SK-N-SH (cell line): ENCODE results near the gene P2RY12. TPM values are rescaled to one million over a fixed set of nuclear protein-coding genes. Genes with fewer than 3 reads are reported as not detected.

Source experiments
- CTCF ChIA-PET: fragments of 300-600, 350-600 bp; formaldehyde crosslinking; extraction: SDS; loops from one replicate; lab custom pipeline; 2021; lab: Yijun Ruan, JAX
- POLR2A ChIA-PET: fragments of 350-600 bp; sonication (Branson Sonifier 250); formaldehyde crosslinking; extraction: SDS; loops from one replicate; lab custom pipeline; 2020; ENCODE audit warnings: antibody characterized with exemption, inconsistent platforms; lab: Yijun Ruan, JAX
- DNase-seq: peaks from one replicate; pipeline ENCODE4 v3.0.0; 2012
- H2AFZ ChIP-seq: fragments of 200-600 bp; sonication (generic); 2 replicates; pipeline ENCODE4 v1.8.1; 2016; ENCODE audit warnings: antibody characterized with exemption, mild to moderate bottlenecking, low read depth
- H3F3A ChIP-seq: fragments of 200-600 bp; sonication (generic); replicated peaks from 2 replicates; pipeline ENCODE3; 2016; ENCODE audit warnings: antibody characterized with exemption, mild to moderate bottlenecking; ENCODE audit not compliant: insufficient read depth
- H3K27ac ChIP-seq, 2 experiments: fragments of 200-500 bp in 1 of 2; fragments of 200-600 bp in 1 of 2; sonication (Bioruptor generic) in 1 of 2; sonication (generic), shearing (Covaris generic) in 1 of 2; 2 replicates each; pipeline versions ENCODE4 v1.5.1 to v1.6.1; 2014 to 2016; ENCODE audit warnings: low read depth in 2 of 2, inconsistent platforms in 1 of 2, low read length in 1 of 2, mild to moderate bottlenecking in 1 of 2, mixed read lengths in 1 of 2
- H3K27me3 ChIP-seq: fragments of 200-600 bp; sonication (generic), shearing (Covaris generic); 2 replicates; pipeline ENCODE4 v1.6.1; 2016; ENCODE audit warnings: mixed run types; ENCODE audit not compliant: insufficient read depth
- H3K36me3 ChIP-seq, 2 experiments: fragments of 200-500 bp in 1 of 2; fragments of 200-600 bp in 1 of 2; sonication (Bioruptor generic) in 1 of 2; sonication (generic) in 1 of 2; replicated peaks in 1 of 2; 2 replicates each; pipeline versions ENCODE3 to v1.5.1; 2014 to 2016; ENCODE audit warnings: low read length in 1 of 2, mild to moderate bottlenecking in 1 of 2; ENCODE audit not compliant: insufficient read depth in 2 of 2, control insufficient read depth in 1 of 2
- H3K4me1 ChIP-seq, 2 experiments: fragments of 200-500 bp in 1 of 2; fragments of 200-600 bp in 1 of 2; sonication (Bioruptor generic) in 1 of 2; sonication (generic), shearing (Covaris generic) in 1 of 2; 2 replicates each; pipeline versions ENCODE4 v1.5.1 to v1.6.1; 2014 to 2016; ENCODE audit warnings: low read depth in 1 of 2, low read length in 1 of 2, mixed run types in 1 of 2; ENCODE audit not compliant: insufficient read depth in 2 of 2, control insufficient read depth in 1 of 2
- H3K4me2 ChIP-seq: fragments of 200-600 bp; sonication (generic), shearing (Covaris generic); 2 replicates; pipeline ENCODE4 v1.6.1; 2017; ENCODE audit warnings: mixed run types
- H3K4me3 ChIP-seq, 2 experiments: fragments of 200-500 bp in 1 of 2; fragments of 200-600 bp in 1 of 2; sonication (Bioruptor generic) in 1 of 2; sonication (generic), shearing (Covaris generic) in 1 of 2; 2 replicates each; pipeline versions ENCODE4 v1.5.1 to v1.8.1; 2014 to 2016; ENCODE audit warnings: low read depth in 2 of 2, inconsistent platforms in 1 of 2, low read length in 1 of 2, mild to moderate bottlenecking in 1 of 2, mixed read lengths in 1 of 2, moderate library complexity in 1 of 2
- H3K79me2 ChIP-seq: fragments of 200-600 bp; sonication (generic); 2 replicates; pipeline ENCODE4 v1.8.1; 2017; ENCODE audit warnings: mild to moderate bottlenecking; ENCODE audit not compliant: insufficient read depth
- H3K9ac ChIP-seq: fragments of 200-600 bp; sonication (generic); 2 replicates; pipeline ENCODE4 v1.6.1; 2017; ENCODE audit warnings: mixed run types
- H3K9me2 ChIP-seq: fragments of 200-600 bp; sonication (generic); 2 replicates; pipeline ENCODE4 v1.6.1; 2017; ENCODE audit warnings: mixed run types
- H3K9me3 ChIP-seq: fragments of 200-600 bp; sonication (generic); 2 replicates; pipeline ENCODE4 v1.6.1; 2017; ENCODE audit warnings: mixed run types, mild to moderate bottlenecking, moderate library complexity
- H4K20me1 ChIP-seq: fragments of 200-600 bp; sonication (generic); 2 replicates; pipeline ENCODE4 v1.6.1; 2017; ENCODE audit warnings: mild to moderate bottlenecking, mixed run types; ENCODE audit not compliant: insufficient read depth
- CHD2 ChIP-seq: fragments of 150-350 bp; IDR thresholded peaks from 2 replicates; pipeline ENCODE4 v1.6.1; 2018; ENCODE audit warnings: low read length; ENCODE audit not compliant: partially characterized antibody
- ELF1 ChIP-seq: IDR thresholded peaks from 2 replicates; pipeline ENCODE4 v1.4.0; 2012
- EZH2phosphoT487 ChIP-seq: fragments of 200-600 bp; sonication (generic); IDR thresholded peaks from 2 replicates; pipeline ENCODE4 v1.6.1; 2017; ENCODE audit warnings: low read depth, mixed run types, mild to moderate bottlenecking, antibody characterized with exemption, moderate library complexity, borderline replicate concordance
- FOXJ3 ChIP-seq: sonication (generic); formaldehyde crosslinking; IDR thresholded peaks from 2 replicates; pipeline ENCODE4 v1.5.1; 2020; ENCODE audit warnings: mild to moderate bottlenecking, missing genetic modification reagents
- FOXM1 ChIP-seq: IDR thresholded peaks from 2 replicates; pipeline ENCODE4 v1.4.0; 2012; ENCODE audit warnings: low read depth, mild to moderate bottlenecking
- GABPA ChIP-seq: IDR thresholded peaks from 2 replicates; pipeline ENCODE4 v1.4.0; 2012; ENCODE audit warnings: low read depth, mild to moderate bottlenecking
- GATA2 ChIP-seq: sonication (generic); formaldehyde crosslinking; IDR thresholded peaks from 2 replicates; pipeline ENCODE4 v1.5.0; 2020; ENCODE audit warnings: mild to moderate bottlenecking, missing genetic modification reagents
- MXI1 ChIP-seq: IDR thresholded peaks from 2 replicates; pipeline ENCODE4 v1.6.1; 2012; ENCODE audit warnings: mild to moderate bottlenecking, low read depth, low read length, improper control_type of control experiment
- NFIC ChIP-seq: IDR thresholded peaks from 2 replicates; pipeline ENCODE4 v1.4.0; 2012; ENCODE audit warnings: borderline replicate concordance
- POLR2AphosphoS5 ChIP-seq: IDR thresholded peaks from 2 replicates; pipeline ENCODE4 v1.6.1; 2012; ENCODE audit warnings: low read depth, low read length
- RAD21 ChIP-seq: IDR thresholded peaks from 2 replicates; pipeline ENCODE4 v1.6.1; 2012; ENCODE audit warnings: mild to moderate bottlenecking, low read length
- RFX5 ChIP-seq: IDR thresholded peaks from 2 replicates; pipeline ENCODE4 v1.6.1; 2012; ENCODE audit warnings: mild to moderate bottlenecking, improper control_type of control experiment, low read length
- RXRA ChIP-seq: IDR thresholded peaks from 2 replicates; pipeline ENCODE4 v1.4.0; 2012; ENCODE audit warnings: low read depth, mild to moderate bottlenecking, borderline replicate concordance
- SIN3A ChIP-seq: IDR thresholded peaks from 2 replicates; pipeline ENCODE4 v1.6.1; 2012; ENCODE audit warnings: low read depth, mild to moderate bottlenecking, low read length, moderate library complexity, borderline replicate concordance
- SMC3 ChIP-seq: IDR thresholded peaks from 2 replicates; pipeline ENCODE4 v1.6.1; 2012; ENCODE audit warnings: low read depth, low read length, improper control_type of control experiment
- TEAD4 ChIP-seq: IDR thresholded peaks from 2 replicates; pipeline ENCODE4 v1.4.0; 2012; ENCODE audit warnings: mild to moderate bottlenecking, borderline replicate concordance; ENCODE audit not compliant: insufficient read depth
- YY1 ChIP-seq: IDR thresholded peaks from 2 replicates; pipeline ENCODE4 v1.4.0; 2012; ENCODE audit warnings: low read depth, mild to moderate bottlenecking
- WGBS: methylation state at CpG from one replicate; pipeline ENCODE4 v1.1.6; 2017; ENCODE audit warnings: low lambda C conversion rate; 5-methylcytosine and 5-hydroxymethylcytosine counted together
- polyA plus RNA-seq, 3 experiments: library from polyadenylated mRNA; depleted of rRNA; stranded (reverse); fragments of >200 nt; gene quantifications; 2 replicates each; pipeline ENCODE4 v1.2.3, GENCODE V29; 2012
- TF ChIP-seq, protein P1 (sequence below): IDR thresholded peaks from 2 replicates; pipeline ENCODE4; 2012
- TF ChIP-seq, protein P2 (sequence below): fragments of 150-350 bp; IDR thresholded peaks from 2 replicates; pipeline ENCODE4 v1.6.1; 2016; ENCODE audit warnings: mild to moderate bottlenecking, low read depth, low read length
- TF ChIP-seq, protein P3 (sequence below): IDR thresholded peaks from 2 replicates; pipeline ENCODE4 v1.4.0; 2012; ENCODE audit warnings: low read depth
- TF ChIP-seq, protein P4 (sequence below): IDR thresholded peaks from 2 replicates; pipeline ENCODE4 v1.4.0; 2012; ENCODE audit warnings: low read depth, borderline replicate concordance

The P2RY12 gene
- polyA plus RNA-seq, 1 of the 3 experiments (the other 2 are of a cell fraction): not detected

DNA sequence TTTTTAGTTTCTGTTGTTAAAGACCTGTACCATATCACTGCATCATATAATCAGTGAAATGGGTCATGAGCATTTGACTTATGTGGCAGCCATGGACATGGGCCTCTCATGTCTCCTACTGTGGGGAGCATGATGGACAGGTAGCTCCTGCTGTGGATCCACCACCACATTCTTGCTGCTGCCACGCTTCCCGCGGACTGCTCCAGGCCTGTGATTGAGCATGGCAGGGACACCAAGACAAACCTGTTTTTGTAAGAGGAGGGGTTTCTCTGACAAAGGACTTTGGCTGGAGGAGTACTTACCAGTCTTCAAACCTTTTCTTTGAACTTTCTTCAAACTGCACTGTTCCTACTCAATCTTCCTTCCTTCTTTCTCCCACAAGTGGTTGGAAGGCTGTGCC is 88.3 kb downstream of the P2RY12 start:
- no peaks in the 10 kb centered on the region for H3K79me2 ChIP-seq
- H3K9me3 ChIP-seq: no peaks in the 10 kb centered on the region
- no peak overlapping the region for H2AFZ ChIP-seq
- no peak overlapping the region for H3K4me3 ChIP-seq
- no peaks in the 10 kb centered on the region for H3K36me3 ChIP-seq
- H3K4me1 ChIP-seq: no peaks in the 10 kb centered on the region
- CTCF ChIA-PET: no interaction called here
- no peak for DNase-seq
- no peaks in the 10 kb centered on the region for H4K20me1 ChIP-seq
- no peak overlapping the region for H3K27ac ChIP-seq
- H3K4me2 ChIP-seq: no peak overlapping the region
- no peak overlapping the region for H3K9ac ChIP-seq
- no peaks in the 10 kb centered on the region for H3F3A ChIP-seq
- TF ChIP-seq EZH2phosphoT487 (no peak), CHD2 (no peak), FOXJ3 (CRISPR knock-in tag) (no peak), SIN3A (no peak), GATA2 (CRISPR knock-in tag) (no peak), RXRA (no peak), SMC3 (no peak), ELF1 (no peak), YY1 (no peak), FOXM1 (no peak), RFX5 (no peak), RAD21 (no peak), GABPA (no peak)
- TF ChIP-seq, protein P1, sequence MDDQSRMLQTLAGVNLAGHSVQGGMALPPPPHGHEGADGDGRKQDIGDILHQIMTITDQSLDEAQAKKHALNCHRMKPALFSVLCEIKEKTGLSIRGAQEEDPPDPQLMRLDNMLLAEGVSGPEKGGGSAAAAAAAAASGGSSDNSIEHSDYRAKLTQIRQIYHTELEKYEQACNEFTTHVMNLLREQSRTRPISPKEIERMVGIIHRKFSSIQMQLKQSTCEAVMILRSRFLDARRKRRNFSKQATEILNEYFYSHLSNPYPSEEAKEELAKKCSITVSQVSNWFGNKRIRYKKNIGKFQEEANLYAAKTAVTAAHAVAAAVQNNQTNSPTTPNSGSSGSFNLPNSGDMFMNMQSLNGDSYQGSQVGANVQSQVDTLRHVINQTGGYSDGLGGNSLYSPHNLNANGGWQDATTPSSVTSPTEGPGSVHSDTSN: no peak
- TF ChIP-seq, protein P2, sequence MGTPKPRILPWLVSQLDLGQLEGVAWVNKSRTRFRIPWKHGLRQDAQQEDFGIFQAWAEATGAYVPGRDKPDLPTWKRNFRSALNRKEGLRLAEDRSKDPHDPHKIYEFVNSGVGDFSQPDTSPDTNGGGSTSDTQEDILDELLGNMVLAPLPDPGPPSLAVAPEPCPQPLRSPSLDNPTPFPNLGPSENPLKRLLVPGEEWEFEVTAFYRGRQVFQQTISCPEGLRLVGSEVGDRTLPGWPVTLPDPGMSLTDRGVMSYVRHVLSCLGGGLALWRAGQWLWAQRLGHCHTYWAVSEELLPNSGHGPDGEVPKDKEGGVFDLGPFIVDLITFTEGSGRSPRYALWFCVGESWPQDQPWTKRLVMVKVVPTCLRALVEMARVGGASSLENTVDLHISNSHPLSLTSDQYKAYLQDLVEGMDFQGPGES: no peak
- TF ChIP-seq, protein P3, sequence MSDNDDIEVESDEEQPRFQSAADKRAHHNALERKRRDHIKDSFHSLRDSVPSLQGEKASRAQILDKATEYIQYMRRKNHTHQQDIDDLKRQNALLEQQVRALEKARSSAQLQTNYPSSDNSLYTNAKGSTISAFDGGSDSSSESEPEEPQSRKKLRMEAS: no peak
- no peaks in the 10 kb centered on the region for H3K9me2 ChIP-seq
- H3K27me3 ChIP-seq: no peaks in the 10 kb centered on the region; the same call in 1 of the 2 replicates
- POLR2A ChIA-PET: no interaction called here
- WGBS: 65% methylated on average over 2 of the region's 3 CpGs

DNA sequence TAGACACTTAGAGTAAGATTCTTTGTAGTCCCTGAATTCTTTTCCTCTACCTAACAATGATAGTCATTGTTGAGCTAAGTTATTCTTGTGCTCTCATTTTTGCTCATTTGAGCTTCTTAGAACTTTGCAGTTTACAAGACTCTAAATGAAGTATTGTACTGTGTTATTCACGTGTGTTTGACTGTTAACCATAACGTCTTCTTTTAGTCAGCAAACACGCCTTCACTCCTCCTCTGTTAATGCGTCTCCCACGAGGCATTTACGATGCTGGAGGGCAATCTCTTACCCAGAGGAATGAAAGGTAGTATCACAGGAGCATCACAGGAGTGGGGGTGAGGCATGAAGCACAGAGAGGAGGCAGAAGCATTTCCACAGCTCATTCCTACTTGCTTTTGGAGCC is 91.4 kb downstream of the P2RY12 start:
- no peak for DNase-seq
- H3K4me2 ChIP-seq: no peak overlapping the region
- peaks cover 7% of the 10 kb centered on the region; the same call in 1 of the 2 replicates for H3K27me3 ChIP-seq
- H3K4me1 ChIP-seq: no peaks in the 10 kb centered on the region
- no peaks in the 10 kb centered on the region for H3K36me3 ChIP-seq
- no peak overlapping the region for H3K4me3 ChIP-seq
- POLR2A ChIA-PET: no interaction called here
- TF ChIP-seq TEAD4 (no peak), MXI1 (no peak), POLR2AphosphoS5 (no peak), SMC3 (no peak), RAD21 (no peak), NFIC (no peak), RXRA (no peak)
- TF ChIP-seq, protein P4, sequence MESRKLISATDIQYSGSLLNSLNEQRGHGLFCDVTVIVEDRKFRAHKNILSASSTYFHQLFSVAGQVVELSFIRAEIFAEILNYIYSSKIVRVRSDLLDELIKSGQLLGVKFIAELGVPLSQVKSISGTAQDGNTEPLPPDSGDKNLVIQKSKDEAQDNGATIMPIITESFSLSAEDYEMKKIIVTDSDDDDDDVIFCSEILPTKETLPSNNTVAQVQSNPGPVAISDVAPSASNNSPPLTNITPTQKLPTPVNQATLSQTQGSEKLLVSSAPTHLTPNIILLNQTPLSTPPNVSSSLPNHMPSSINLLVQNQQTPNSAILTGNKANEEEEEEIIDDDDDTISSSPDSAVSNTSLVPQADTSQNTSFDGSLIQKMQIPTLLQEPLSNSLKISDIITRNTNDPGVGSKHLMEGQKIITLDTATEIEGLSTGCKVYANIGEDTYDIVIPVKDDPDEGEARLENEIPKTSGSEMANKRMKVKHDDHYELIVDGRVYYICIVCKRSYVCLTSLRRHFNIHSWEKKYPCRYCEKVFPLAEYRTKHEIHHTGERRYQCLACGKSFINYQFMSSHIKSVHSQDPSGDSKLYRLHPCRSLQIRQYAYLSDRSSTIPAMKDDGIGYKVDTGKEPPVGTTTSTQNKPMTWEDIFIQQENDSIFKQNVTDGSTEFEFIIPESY: no peak
- TF ChIP-seq, protein P3: no peak
- WGBS: 62% methylated on average over 6 of the region's 6 CpGs
- no peaks in the 10 kb centered on the region for H3F3A ChIP-seq
- H3K27ac ChIP-seq: no peak overlapping the region
- no peaks in the 10 kb centered on the region for H3K9me2 ChIP-seq
- no peaks in the 10 kb centered on the region for H4K20me1 ChIP-seq
- no peaks in the 10 kb centered on the region for H3K9me3 ChIP-seq
- no peak overlapping the region for H3K9ac ChIP-seq
- CTCF ChIA-PET: interaction anchor here (1.0 to 2.7 kb wide), 4 partner anchors 35 to 137 kb away, joined by 3 to 13 read pairs (median 4); no protein-coding TSS in a partner anchor
- H3K79me2 ChIP-seq: no peaks in the 10 kb centered on the region
- no peak overlapping the region for H2AFZ ChIP-seq
